IPS DF 6.9 (cell line): Measurements from ENCODE around the gene GALNT10.

Source experiments
- DNase-seq: peaks from one replicate; pipeline ENCODE4 v3.0.0-alpha.2; 2013; ENCODE audit warnings: low read depth, low spot score
- H3K27ac ChIP-seq: one replicate; pipeline ENCODE4 v1.5.1; 2013; ENCODE audit warnings: low read length, control low read depth
- H3K27me3 ChIP-seq: 2 replicates; pipeline ENCODE4 v1.6.1; 2013; ENCODE audit warnings: mild to moderate bottlenecking, low read length; ENCODE audit not compliant: control insufficient read depth, insufficient read depth
- H3K36me3 ChIP-seq: 2 replicates; pipeline ENCODE4 v1.6.1; 2013; ENCODE audit warnings: low read length; ENCODE audit not compliant: control insufficient read depth, insufficient read depth
- H3K4me1 ChIP-seq: 2 replicates; pipeline ENCODE4 v1.6.1; 2013; ENCODE audit warnings: low read length; ENCODE audit not compliant: control insufficient read depth, insufficient read depth
- H3K4me3 ChIP-seq: 2 replicates; pipeline ENCODE4 v1.5.1; 2013; ENCODE audit warnings: mild to moderate bottlenecking, low read length
- H3K9me3 ChIP-seq: 2 replicates; pipeline ENCODE4 v1.6.1; 2013; ENCODE audit warnings: low read length, inconsistent platforms; ENCODE audit not compliant: control insufficient read depth, insufficient read depth
- WGBS: extraction: QIAGEN DNeasy Blood & Tissue Kit; methylation state at CpG from one replicate; pipeline ENCODE4 v1.1.7; 2013; ENCODE audit warnings: mixed read lengths, missing lambda C conversion rate; ENCODE audit not compliant: insufficient read length, insufficient coverage; 5-methylcytosine and 5-hydroxymethylcytosine counted together

The GALNT10 gene

DNA sequence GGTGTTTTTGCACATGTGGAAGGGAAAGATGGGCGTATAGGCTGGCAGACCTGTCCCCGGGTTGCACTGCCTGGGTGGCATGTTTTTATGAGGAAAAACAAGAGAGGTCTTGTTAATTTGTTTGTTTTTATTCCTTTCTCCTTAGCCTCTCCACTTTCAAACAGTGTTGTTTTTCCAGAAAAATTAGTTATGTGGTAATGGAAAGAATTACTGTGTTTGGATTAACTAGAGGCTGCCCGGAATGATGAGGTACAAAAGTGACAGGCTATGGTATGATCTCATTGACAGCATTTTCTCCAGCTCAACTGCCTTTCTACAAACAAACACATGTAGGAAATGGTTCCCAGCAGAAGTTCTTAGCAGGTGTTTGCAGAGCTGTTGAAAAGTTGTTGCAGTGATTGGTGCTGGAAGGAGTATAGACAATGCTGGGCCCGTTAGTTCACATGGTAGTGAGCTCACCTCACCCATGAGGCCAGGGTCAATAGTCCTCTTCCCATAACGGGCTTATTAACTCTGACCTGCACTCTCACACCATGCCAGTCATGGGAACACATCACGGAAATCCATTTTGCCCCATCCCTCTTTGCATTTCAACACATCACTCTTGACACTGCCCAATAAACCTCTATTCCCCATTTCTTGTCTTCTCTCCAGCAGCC is 144.0 kb downstream of the GALNT10 start:
- no CpG with 5 or more reads among the region's 6 CpGs for WGBS
- no peak for DNase-seq
- H3K27me3 ChIP-seq = no peaks in the 10 kb centered on the region
- H3K4me3 ChIP-seq = no peak overlapping the region
- no peaks in the 10 kb centered on the region for H3K36me3 ChIP-seq
- H3K27ac ChIP-seq = no peak overlapping the region
- H3K4me1 ChIP-seq = no peaks in the 10 kb centered on the region
- H3K9me3 ChIP-seq = no peaks in the 10 kb centered on the region

- DNase-seq = no peak
- H3K4me3 ChIP-seq = no peak overlapping the region
Observed at GRCh38 chr5:154335065-154335448, 144.5 kb downstream of the GALNT10 start.

GRCh38 chr5:154341620-154342019 is 151.1 kb downstream of the GALNT10 start:
- H3K27ac ChIP-seq = no peak overlapping the region
- no peak overlapping the region for H3K4me3 ChIP-seq
- no peaks in the 10 kb centered on the region for H3K9me3 ChIP-seq
- H3K27me3 ChIP-seq = no peaks in the 10 kb centered on the region
- H3K4me1 ChIP-seq = peaks cover 3% of the 10 kb centered on the region; the same call in 1 of the 2 replicates
- H3K36me3 ChIP-seq = no peaks in the 10 kb centered on the region
- no peak for DNase-seq
- no CpG with 5 or more reads among the region's 6 CpGs for WGBS

More at GRCh38 chr5:154335065-154335448, 144.5 kb downstream of the GALNT10 start:
- no peaks in the 10 kb centered on the region for H3K4me1 ChIP-seq
- H3K27me3 ChIP-seq = no peaks in the 10 kb centered on the region
- WGBS = no CpG with 5 or more reads among the region's 5 CpGs
- no peak overlapping the region for H3K27ac ChIP-seq
- no peaks in the 10 kb centered on the region for H3K9me3 ChIP-seq
- no peaks in the 10 kb centered on the region for H3K36me3 ChIP-seq

GRCh38 chr5:154342211-154342610 is 151.7 kb downstream of the GALNT10 start:
- WGBS = no CpG with 5 or more reads among the region's 7 CpGs
- H3K36me3 ChIP-seq = no peaks in the 10 kb centered on the region

GRCh38 chr5:154342963-154343362 is 152.4 kb downstream of the GALNT10 start:
- H3K27me3 ChIP-seq = no peaks in the 10 kb centered on the region
- H3K4me3 ChIP-seq = no peak overlapping the region
- WGBS = no CpG with 5 or more reads among the region's 4 CpGs
- peaks cover 3% of the 10 kb centered on the region; the same call in 1 of the 2 replicates for H3K4me1 ChIP-seq
- H3K27ac ChIP-seq = no peak overlapping the region
- H3K9me3 ChIP-seq = no peaks in the 10 kb centered on the region
- no peak for DNase-seq
- no peaks in the 10 kb centered on the region for H3K36me3 ChIP-seq

More at GRCh38 chr5:154342211-154342610, 151.7 kb downstream of the GALNT10 start:
- Histone ChIP-seq H3K27ac (no peak overlapping the region), H3K4me1 (peaks cover 3% of the 10 kb centered on the region; the same call in 1 of the 2 replicates), H3K27me3 (no peaks in the 10 kb centered on the region), H3K4me3 (no peak overlapping the region), H3K9me3 (no peaks in the 10 kb centered on the region)
- DNase-seq = no peak

GRCh38 chr5:154344461-154344860 is 153.9 kb downstream of the GALNT10 start:
- no peaks in the 10 kb centered on the region for H3K9me3 ChIP-seq
- no peaks in the 10 kb centered on the region for H3K27me3 ChIP-seq
- no peak overlapping the region for H3K27ac ChIP-seq
- H3K4me1 ChIP-seq = peaks cover 3% of the 10 kb centered on the region; the same call in 1 of the 2 replicates
- WGBS = no CpG with 5 or more reads among the region's 5 CpGs
- no peak for DNase-seq
- no peaks in the 10 kb centered on the region for H3K36me3 ChIP-seq
- no peak overlapping the region for H3K4me3 ChIP-seq

DNA sequence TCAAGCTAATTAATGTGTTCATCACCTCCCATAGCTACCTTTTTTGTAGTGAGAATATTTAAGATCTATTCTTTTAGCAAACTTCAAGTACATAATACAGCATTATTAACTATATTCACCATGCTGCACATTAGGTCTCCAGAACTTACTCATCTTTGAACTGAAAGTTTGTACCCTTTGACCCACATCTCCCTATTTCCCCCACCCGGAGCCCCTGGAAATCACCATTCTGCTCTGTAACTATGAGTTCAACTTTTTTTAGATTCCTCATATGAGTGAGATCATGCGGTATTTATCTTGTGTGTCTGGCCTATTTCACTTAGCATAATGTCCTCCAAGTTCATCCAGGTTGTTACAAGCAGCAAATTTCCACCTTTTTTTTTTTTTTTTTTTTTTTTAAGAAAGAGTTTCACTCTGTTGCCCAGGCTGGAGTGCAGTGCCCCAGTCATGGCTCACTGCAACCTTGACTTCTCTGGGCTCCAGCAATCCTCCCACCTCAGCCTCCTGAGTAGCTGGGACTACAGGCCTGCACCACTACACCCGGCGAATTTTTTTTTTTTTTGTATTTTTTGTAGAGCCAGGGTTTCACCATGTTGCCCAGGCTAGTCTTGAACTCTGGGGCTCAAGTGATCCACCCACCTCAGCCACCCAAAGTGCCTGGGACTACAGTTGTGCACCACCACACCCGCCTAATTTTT is 154.9 kb downstream of the GALNT10 start:
- H3K4me1 ChIP-seq = peaks cover 3% of the 10 kb centered on the region; the same call in 1 of the 2 replicates
- no peak overlapping the region for H3K27ac ChIP-seq
- H3K36me3 ChIP-seq = no peaks in the 10 kb centered on the region
- WGBS = no CpG with 5 or more reads among the region's 5 CpGs
- no peaks in the 10 kb centered on the region for H3K9me3 ChIP-seq
- no peaks in the 10 kb centered on the region for H3K27me3 ChIP-seq
- DNase-seq = no peak
- no peak overlapping the region for H3K4me3 ChIP-seq

- Histone ChIP-seq H3K27ac (no peak overlapping the region), H3K36me3 (no peaks in the 10 kb centered on the region), H3K4me3 (no peak overlapping the region), H3K4me1 (peaks cover 3% of the 10 kb centered on the region; the same call in 1 of the 2 replicates), H3K27me3 (no peaks in the 10 kb centered on the region), H3K9me3 (no peaks in the 10 kb centered on the region)
- WGBS = no CpG with 5 or more reads among the region's 1 CpG
- DNase-seq = no peak
Observed at GRCh38 chr5:154346427-154346826, 155.9 kb downstream of the GALNT10 start.

- Histone ChIP-seq H3K27ac (no peak overlapping the region), H3K36me3 (no peaks in the 10 kb centered on the region)
- no CpG with 5 or more reads among the region's 5 CpGs for WGBS
Observed at GRCh38 chr5:154349626-154350264, 159.2 kb downstream of the GALNT10 start.

DNA sequence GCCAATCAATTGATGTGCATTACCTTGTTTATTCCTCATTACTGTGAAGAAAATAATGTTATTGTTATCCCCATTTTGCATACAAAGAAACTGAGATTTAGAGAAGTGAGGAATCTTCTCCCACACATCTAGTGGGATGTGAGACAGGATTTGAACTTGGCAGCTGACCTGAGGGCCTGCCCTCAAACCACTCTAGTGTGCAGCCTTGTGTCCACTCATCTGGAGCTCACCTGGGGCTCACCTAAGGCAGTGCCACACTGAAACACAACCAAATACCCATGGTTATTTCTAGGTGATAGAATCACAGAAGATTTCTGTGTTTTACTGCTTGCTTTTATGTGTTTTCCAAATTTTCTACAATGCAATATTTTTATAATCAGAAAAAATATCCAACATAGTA is 160.6 kb downstream of the GALNT10 start:
- peaks cover 3% of the 10 kb centered on the region; the same call in 1 of the 2 replicates for H3K4me1 ChIP-seq
- H3K27ac ChIP-seq = no peak overlapping the region
- no peaks in the 10 kb centered on the region for H3K27me3 ChIP-seq
- DNase-seq = no peak
- no peaks in the 10 kb centered on the region for H3K9me3 ChIP-seq
- H3K36me3 ChIP-seq = no peaks in the 10 kb centered on the region
- H3K4me3 ChIP-seq = no peak overlapping the region

More at GRCh38 chr5:154349626-154350264, 159.2 kb downstream of the GALNT10 start:
- no peaks in the 10 kb centered on the region for H3K4me1 ChIP-seq
- DNase-seq = no peak
- no peak overlapping the region for H3K4me3 ChIP-seq
- no peaks in the 10 kb centered on the region for H3K9me3 ChIP-seq
- no peaks in the 10 kb centered on the region for H3K27me3 ChIP-seq
